NAMALWA (cell line): ENCODE measurements around the gene BMERB1.
A peak's percentile ranks its signal among the peaks of the same experiment; 100 is the strongest.

Experiments
- DNase-seq: peaks from one replicate; pipeline ENCODE4 v3.0.0-alpha.2; 2015; ENCODE audit warnings: low spot score

The BMERB1 gene

DNA sequence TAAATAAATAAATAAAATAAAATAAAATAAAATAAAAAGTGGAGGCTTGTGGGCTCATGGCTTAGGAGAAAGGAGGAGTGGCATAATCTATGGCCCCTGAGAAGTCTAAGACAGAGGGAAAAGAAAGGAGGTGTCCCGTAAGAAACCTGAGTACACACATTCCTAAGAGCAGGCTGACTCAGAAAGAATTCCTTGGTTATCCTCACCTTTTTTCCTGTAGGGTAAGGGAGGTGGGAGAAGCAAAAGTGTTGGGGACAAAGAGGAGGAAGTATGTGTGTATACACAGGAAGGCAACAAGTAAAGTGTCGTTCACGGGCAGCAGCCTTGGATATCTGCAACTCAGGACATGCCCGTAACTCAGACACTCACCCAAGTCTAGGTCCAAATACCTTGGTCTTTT, 179.3 kb downstream of the BMERB1 start:
- DNase-seq, result no peak

GRCh38 chr16:15616012-15616411, 181.6 kb downstream of the BMERB1 start:
- DNase-seq, result no peak

GRCh38 chr16:15616475-15617165, 182.2 kb downstream of the BMERB1 start:
- no peak for DNase-seq

DNA sequence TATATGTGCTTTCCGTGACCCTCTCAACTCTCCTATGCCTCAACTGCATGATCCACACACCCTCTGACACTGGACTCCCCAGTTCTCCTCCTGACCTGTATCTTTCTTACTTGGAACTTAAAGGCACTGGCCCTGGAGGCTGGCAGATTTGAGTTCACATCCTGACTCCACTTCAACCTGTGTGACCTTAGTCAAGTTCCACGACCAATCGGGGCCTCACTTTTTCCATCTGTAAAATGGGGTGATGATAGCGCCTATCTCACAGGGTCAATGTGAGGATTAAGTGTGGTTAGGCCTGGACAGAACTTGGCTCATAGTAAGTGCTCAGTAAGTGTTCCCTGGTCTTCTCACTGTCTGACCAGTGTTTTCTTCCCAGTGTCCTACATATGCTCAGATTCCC, 183.5 kb downstream of the BMERB1 start:
- DNase-seq, result no peak

DNA sequence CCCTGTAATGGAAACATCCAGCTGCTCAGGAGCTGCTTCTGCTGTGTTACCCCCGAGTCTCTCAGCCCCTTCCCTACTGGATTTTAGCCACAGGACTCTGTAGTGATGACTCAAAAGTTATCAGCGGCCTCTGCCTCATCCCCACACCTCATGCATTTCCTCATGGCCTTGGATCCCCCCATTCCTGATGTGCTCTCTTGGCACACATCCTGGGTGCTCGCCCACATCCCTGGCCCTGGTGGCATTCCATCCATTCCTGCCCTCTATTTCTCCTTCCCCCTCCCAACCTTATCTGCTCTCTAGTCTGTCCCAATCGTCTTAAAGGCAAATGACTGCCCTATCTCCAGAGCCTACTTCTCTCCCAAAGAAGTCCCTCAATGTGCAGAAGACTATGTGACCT, 184.0 kb downstream of the BMERB1 start:
- DNase-seq, result no peak

DNA sequence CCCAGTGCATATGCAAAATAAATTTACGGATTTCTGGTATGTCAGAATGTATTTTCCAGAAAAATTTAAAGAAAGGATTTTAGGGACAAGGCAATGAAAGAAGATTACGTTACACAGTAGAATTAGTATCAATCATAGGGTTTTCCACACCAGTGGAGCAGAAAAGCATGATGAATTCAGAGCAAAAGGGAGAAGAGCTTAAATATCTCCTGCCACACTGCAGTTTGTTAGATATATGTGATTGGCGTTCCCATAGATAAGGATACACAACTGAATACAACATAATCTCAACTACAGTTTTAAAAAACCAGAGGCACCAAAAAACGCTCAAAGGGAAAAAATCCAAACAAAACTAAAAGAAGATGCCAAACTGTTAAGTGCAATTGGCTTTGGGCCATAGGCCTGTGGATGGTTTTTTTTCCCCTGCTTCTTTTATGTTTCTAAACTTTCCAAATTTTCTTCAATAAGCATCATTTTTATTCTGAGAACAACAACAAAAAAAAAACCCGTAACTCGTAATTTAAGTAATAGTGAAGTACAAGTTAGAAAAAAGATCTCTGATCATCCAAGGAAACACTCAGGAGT, 186.3 kb downstream of the BMERB1 start:
- no peak for DNase-seq

GRCh38 chr16:15621456-15621855, 187.1 kb downstream of the BMERB1 start:
- no peak for DNase-seq

- DNase-seq, result no peak
Observed at GRCh38 chr16:15621889-15622288, 187.5 kb downstream of the BMERB1 start.

DNA sequence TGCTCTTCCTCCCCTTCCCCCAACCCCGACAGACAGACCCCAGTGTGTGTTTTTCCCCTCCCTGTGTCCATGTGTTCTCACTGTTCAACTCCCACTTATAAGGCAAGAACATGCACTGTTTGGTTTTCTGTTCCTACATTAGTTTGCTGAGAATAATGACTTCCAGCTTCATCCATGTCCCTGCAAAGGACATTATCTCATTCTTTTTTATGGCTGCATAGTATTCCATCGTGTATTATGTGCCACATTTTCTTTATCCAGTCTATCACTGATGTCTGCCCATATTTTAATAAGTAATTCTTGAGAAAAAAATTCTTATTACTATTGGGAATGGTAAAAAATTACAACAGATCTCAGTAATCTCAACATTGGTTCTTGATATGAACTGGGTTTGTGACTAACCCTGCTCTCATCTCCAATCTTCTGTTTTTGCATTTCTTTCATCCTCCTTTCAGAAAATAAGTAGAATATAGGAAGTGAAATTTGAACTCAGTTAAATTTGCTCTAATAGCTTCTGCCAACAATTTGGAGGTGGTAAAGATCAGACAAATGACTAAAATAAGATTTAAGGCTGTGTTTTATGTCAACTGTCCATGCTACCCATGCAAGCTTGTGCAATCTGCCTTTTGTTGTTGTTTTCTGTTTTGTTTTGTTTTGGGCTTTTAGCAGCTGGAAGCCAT, 197.5 kb downstream of the BMERB1 start:
- no peak for DNase-seq

- DNase-seq, result no peak
Observed at GRCh38 chr16:15635926-15636325, 201.5 kb downstream of the BMERB1 start.

DNA sequence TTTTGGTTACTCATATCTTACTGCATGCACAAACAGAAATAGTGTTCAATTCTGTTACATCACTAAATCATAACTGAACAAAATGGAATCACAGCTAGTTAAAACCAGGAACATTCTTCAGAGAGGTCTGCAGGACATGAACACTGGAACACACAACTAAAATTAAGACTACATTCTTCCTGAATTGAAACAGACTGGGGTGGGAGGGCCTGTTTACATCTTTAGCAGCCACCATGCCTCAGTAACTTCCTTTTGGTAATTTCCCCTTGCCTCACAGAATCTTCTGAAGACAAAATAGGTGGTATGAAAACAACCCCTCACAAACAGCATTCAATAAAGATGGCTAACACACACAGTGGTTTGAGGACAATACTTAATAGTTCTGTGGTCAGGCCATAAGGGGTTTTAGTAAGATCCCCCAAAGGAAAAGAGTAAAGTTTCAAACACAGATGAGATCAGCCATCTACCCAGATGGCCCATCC, 202.0 kb downstream of the BMERB1 start:
- peak; percentile 56 for DNase-seq
